ENCODE measurements around the gene MAMLD1. TPM values are rescaled to one million over a fixed set of nuclear protein-coding genes. Genes with fewer than 3 reads are reported as not detected.

Gene MAMLD1
- total RNA-seq, 1 donor: 3.3 TPM

DNA sequence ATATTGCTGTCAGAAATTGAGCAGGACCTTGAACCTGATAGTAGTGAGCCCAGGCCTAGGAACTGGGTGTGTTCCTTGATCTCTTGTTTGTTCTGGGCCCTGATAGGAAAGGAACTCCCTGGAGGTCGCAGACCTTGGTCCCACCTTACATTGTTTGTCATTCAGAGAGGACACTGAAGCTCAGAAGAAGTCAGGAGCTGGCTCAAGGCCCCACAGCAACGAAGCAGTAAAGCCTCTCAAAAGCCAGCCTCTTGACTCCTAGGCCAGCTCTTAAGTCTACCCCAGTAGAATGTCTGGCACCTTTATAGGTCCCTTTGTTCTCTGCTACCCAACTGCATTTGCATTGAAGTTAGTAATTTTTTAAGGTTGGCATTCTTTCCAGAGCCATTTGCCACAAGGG, 46.8 kb downstream of the MAMLD1 start:
- Histone ChIP-seq H3K4me1 (ENCODE audit: insufficient read depth, low read length) (no peaks in the 10 kb centered on the region), H3K79me2 (ENCODE audit: insufficient read depth, low read length) (peaks cover 22% of the 10 kb centered on the region), H3K27me3 (ENCODE audit: insufficient read depth, low read length) (no peaks in the 10 kb centered on the region), H3K4me2 (ENCODE audit: insufficient read depth, low read length) (no peak overlapping the region), H4K20me1 (ENCODE audit: insufficient read depth, low read length) (no peaks in the 10 kb centered on the region), H2AFZ (ENCODE audit: low read length) (no peak overlapping the region), H3K36me3 (ENCODE audit: insufficient read depth, low read length) (no peaks in the 10 kb centered on the region), H3K9me3 (ENCODE audit: low read depth, low read length) (no peaks in the 10 kb centered on the region), H3K4me3 (ENCODE audit: insufficient read depth, low read length) (no peak overlapping the region), H3K27ac (ENCODE audit: low read depth, low read length) (no peak overlapping the region)
- TF ChIP-seq, protein P1, sequence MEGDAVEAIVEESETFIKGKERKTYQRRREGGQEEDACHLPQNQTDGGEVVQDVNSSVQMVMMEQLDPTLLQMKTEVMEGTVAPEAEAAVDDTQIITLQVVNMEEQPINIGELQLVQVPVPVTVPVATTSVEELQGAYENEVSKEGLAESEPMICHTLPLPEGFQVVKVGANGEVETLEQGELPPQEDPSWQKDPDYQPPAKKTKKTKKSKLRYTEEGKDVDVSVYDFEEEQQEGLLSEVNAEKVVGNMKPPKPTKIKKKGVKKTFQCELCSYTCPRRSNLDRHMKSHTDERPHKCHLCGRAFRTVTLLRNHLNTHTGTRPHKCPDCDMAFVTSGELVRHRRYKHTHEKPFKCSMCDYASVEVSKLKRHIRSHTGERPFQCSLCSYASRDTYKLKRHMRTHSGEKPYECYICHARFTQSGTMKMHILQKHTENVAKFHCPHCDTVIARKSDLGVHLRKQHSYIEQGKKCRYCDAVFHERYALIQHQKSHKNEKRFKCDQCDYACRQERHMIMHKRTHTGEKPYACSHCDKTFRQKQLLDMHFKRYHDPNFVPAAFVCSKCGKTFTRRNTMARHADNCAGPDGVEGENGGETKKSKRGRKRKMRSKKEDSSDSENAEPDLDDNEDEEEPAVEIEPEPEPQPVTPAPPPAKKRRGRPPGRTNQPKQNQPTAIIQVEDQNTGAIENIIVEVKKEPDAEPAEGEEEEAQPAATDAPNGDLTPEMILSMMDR (IDR thresholded peaks at IDR 0.05; ENCODE audit: extremely low read depth, low read depth, low read length): no peak
- DNase-seq (ENCODE audit: insufficient read length, low spot score, missing footprints): no peak

DNA sequence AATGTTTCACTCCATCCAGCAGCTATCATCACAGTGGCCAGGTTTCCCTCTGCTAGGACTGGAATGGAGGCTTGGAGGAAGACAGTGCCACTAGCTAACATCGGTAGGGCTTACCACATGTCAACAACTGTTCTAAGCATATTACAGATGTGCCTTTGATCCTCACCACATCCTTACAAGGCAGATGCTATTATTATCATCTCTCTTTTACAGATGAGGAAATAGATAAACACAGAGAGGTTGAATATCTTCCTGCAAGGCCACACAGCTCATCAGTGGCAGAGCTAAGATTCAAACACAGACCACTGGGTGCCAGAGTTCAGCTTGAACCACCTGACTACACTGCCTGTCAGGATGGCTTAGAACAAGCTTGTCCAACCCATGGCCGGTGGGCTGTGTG, 47.4 kb downstream of the MAMLD1 start:
- TF ChIP-seq, protein P1 (IDR thresholded peaks at IDR 0.05; ENCODE audit: extremely low read depth, low read depth, low read length): no peak

DNA sequence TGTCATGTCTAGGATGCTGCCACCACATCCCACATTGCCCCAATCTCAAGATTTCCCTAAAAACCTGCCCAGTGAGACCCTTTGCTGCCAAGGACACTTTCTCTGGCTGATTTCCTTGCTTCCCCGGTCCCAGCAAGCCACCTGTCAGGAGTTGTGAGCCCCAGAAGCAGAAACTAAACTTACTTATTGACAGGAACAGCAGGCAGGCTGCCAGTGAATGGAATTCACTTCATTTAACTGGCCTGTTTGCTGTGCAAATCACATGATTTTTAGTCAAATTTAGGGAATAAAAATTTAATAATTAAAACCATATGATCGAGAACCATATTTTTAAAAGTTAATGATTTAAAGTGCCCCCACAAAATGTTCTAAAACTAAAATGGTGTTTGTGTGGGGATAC, 48.5 kb downstream of the MAMLD1 start:
- no peaks in the 10 kb centered on the region for H3K4me1 ChIP-seq (ENCODE audit: insufficient read depth, low read length)
- TF ChIP-seq, protein P1 (IDR thresholded peaks at IDR 0.05; ENCODE audit: extremely low read depth, low read depth, low read length): no peak
- H3K4me2 ChIP-seq (ENCODE audit: insufficient read depth, low read length): no peak overlapping the region
- no peaks in the 10 kb centered on the region for H3K27me3 ChIP-seq (ENCODE audit: insufficient read depth, low read length)
- no peak overlapping the region for H3K27ac ChIP-seq (ENCODE audit: low read depth, low read length)
- H3K4me3 ChIP-seq (ENCODE audit: insufficient read depth, low read length): no peak overlapping the region
- no peak overlapping the region for H2AFZ ChIP-seq (ENCODE audit: low read length)
- DNase-seq (ENCODE audit: insufficient read length, low spot score, missing footprints): no peak
- no peaks in the 10 kb centered on the region for H4K20me1 ChIP-seq (ENCODE audit: insufficient read depth, low read length)
- H3K79me2 ChIP-seq (ENCODE audit: insufficient read depth, low read length): peaks cover 22% of the 10 kb centered on the region
- H3K9me3 ChIP-seq (ENCODE audit: low read depth, low read length): no peaks in the 10 kb centered on the region
- H3K36me3 ChIP-seq (ENCODE audit: insufficient read depth, low read length): no peaks in the 10 kb centered on the region

More for the DNA sequence above, 47.4 kb downstream of the MAMLD1 start:
- H3K27ac ChIP-seq (ENCODE audit: low read depth, low read length): no peak overlapping the region
- H2AFZ ChIP-seq (ENCODE audit: low read length): no peak overlapping the region
- H3K4me3 ChIP-seq (ENCODE audit: insufficient read depth, low read length): no peak overlapping the region
- H4K20me1 ChIP-seq (ENCODE audit: insufficient read depth, low read length): no peaks in the 10 kb centered on the region
- H3K79me2 ChIP-seq (ENCODE audit: insufficient read depth, low read length): peaks cover 22% of the 10 kb centered on the region
- no peaks in the 10 kb centered on the region for H3K4me1 ChIP-seq (ENCODE audit: insufficient read depth, low read length)
- no peaks in the 10 kb centered on the region for H3K27me3 ChIP-seq (ENCODE audit: insufficient read depth, low read length)
- H3K9me3 ChIP-seq (ENCODE audit: low read depth, low read length): no peaks in the 10 kb centered on the region
- no peak overlapping the region for H3K4me2 ChIP-seq (ENCODE audit: insufficient read depth, low read length)
- H3K36me3 ChIP-seq (ENCODE audit: insufficient read depth, low read length): no peaks in the 10 kb centered on the region
- DNase-seq (ENCODE audit: insufficient read length, low spot score, missing footprints): no peak

DNA sequence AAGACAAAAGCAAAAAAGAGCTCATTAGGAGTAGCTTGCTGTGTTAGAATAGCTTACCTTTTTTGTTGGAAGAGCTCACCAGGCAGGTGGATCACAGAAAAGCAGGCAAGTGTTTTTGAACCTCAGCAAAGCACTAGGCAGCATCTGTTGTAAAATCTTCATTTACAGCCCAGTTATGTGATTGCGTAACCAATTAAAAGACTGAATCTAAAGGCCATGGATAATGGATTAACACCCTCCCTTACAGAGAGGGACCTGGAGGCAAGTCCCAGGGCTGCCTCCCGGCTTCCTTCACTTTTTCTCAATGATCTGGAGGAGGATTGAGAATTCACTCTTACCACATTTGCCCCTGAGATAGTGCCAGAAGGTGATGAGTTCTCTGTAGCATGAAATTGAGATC, 51.1 kb downstream of the MAMLD1 start:
- no peak overlapping the region for H3K27ac ChIP-seq (ENCODE audit: low read depth, low read length)
- H3K4me1 ChIP-seq (ENCODE audit: insufficient read depth, low read length): no peaks in the 10 kb centered on the region
- DNase-seq (ENCODE audit: insufficient read length, low spot score, missing footprints): peak; percentile 66
- H4K20me1 ChIP-seq (ENCODE audit: insufficient read depth, low read length): no peaks in the 10 kb centered on the region
- TF ChIP-seq, protein P1 (IDR thresholded peaks at IDR 0.05; ENCODE audit: extremely low read depth, low read depth, low read length): no peak
- no peak overlapping the region for H3K4me2 ChIP-seq (ENCODE audit: insufficient read depth, low read length)
- H3K4me3 ChIP-seq (ENCODE audit: insufficient read depth, low read length): no peak overlapping the region
- H2AFZ ChIP-seq (ENCODE audit: low read length): no peak overlapping the region
- H3K79me2 ChIP-seq (ENCODE audit: insufficient read depth, low read length): peaks cover 13% of the 10 kb centered on the region
- no peaks in the 10 kb centered on the region for H3K27me3 ChIP-seq (ENCODE audit: insufficient read depth, low read length)
- no peaks in the 10 kb centered on the region for H3K36me3 ChIP-seq (ENCODE audit: insufficient read depth, low read length)
- H3K9me3 ChIP-seq (ENCODE audit: low read depth, low read length): no peaks in the 10 kb centered on the region

Data from osteoblast (primary cell).